Measurements from ENCODE around the gene ARL14.

DNA sequence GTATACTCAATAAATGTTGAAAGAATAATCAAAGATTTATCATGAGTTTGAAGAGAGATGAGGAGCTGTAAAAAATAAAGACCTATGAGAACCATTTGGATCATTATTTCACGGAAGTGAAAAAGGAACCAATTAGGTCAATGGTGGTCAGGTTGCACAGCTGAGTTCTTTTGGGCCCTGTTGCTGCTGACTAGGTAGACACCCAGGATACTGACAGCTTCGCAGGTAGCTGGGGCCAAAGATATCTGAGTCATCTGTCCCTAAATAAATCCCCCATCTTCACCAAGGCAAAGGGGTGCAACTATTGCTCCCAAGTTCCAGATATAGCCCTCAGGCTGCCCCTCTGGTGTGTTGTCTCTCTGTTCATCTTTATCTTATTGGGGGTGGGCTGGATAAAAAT is 5.0 kb upstream of the ARL14 start:
- TF ChIP-seq, protein P1, sequence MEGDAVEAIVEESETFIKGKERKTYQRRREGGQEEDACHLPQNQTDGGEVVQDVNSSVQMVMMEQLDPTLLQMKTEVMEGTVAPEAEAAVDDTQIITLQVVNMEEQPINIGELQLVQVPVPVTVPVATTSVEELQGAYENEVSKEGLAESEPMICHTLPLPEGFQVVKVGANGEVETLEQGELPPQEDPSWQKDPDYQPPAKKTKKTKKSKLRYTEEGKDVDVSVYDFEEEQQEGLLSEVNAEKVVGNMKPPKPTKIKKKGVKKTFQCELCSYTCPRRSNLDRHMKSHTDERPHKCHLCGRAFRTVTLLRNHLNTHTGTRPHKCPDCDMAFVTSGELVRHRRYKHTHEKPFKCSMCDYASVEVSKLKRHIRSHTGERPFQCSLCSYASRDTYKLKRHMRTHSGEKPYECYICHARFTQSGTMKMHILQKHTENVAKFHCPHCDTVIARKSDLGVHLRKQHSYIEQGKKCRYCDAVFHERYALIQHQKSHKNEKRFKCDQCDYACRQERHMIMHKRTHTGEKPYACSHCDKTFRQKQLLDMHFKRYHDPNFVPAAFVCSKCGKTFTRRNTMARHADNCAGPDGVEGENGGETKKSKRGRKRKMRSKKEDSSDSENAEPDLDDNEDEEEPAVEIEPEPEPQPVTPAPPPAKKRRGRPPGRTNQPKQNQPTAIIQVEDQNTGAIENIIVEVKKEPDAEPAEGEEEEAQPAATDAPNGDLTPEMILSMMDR (IDR thresholded peaks at IDR 0.05; ENCODE audit: borderline replicate concordance, extremely low read depth, low read length, poor library complexity, severe bottlenecking): no peak
- TF ChIP-seq EZH2 (IDR thresholded peaks at IDR 0.05; ENCODE audit: borderline replicate concordance, low read depth, low read length, severe bottlenecking): no peak
